Keratinocyte (primary cell): ENCODE results near the gene TMEM184C.

ENCODE experiments used
- EZH2 ChIP-seq: IDR thresholded peaks from one replicate; pipeline ENCODE4 v1.6.1; 2012; ENCODE audit warnings: inconsistent platforms, mild to moderate bottlenecking, low read length, moderate library complexity
- TF ChIP-seq, protein P1 (sequence below), 3 experiments: IDR thresholded peaks in 1 of 3; conservative IDR thresholded peaks in 1 of 3; optimal IDR thresholded peaks in 1 of 3; 2 replicates in 2 of 3; 3 replicates in 1 of 3; pipeline versions ENCODE3 to v1.5.1; 2011; ENCODE audit warnings: low read length in 3 of 3, mild to moderate bottlenecking in 3 of 3, moderate library complexity in 2 of 3, control low read depth in 1 of 3, inconsistent platforms in 1 of 3; ENCODE audit not compliant: insufficient read depth in 2 of 3; ENCODE audit errors: extremely low read depth in 1 of 3

DNA sequence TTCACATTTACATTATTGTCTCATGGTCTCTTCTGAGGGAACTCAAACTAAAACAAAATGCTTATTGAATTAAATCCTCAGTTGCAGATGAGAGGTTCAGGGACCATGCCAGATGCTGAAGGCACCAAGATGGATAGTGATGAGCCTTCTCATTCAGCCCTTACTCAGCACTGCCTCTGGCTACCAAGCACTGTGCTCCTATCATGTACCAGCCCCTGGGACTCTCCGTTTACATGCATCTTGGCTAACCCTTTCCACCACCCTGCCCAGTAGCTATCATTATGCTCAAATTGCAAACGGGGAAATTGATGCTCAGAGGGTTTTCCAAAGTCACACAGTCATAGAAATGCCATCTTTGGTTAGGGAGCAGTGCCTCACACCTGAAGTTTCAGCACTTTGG is 22.6 kb upstream of the TMEM184C start:
- TF ChIP-seq, protein P1, sequence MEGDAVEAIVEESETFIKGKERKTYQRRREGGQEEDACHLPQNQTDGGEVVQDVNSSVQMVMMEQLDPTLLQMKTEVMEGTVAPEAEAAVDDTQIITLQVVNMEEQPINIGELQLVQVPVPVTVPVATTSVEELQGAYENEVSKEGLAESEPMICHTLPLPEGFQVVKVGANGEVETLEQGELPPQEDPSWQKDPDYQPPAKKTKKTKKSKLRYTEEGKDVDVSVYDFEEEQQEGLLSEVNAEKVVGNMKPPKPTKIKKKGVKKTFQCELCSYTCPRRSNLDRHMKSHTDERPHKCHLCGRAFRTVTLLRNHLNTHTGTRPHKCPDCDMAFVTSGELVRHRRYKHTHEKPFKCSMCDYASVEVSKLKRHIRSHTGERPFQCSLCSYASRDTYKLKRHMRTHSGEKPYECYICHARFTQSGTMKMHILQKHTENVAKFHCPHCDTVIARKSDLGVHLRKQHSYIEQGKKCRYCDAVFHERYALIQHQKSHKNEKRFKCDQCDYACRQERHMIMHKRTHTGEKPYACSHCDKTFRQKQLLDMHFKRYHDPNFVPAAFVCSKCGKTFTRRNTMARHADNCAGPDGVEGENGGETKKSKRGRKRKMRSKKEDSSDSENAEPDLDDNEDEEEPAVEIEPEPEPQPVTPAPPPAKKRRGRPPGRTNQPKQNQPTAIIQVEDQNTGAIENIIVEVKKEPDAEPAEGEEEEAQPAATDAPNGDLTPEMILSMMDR (optimal IDR thresholded peaks at IDR 0.05 in 1 of 3, IDR thresholded peaks at IDR 0.05 in 1 of 3, conservative IDR thresholded peaks at IDR 0.05 in 1 of 3; ENCODE audit: extremely low read depth in 1 of 3, insufficient read depth in 2 of 3, low read length in 3 of 3), result no peak
- no peak for TF ChIP-seq EZH2
